Myocyte (in vitro differentiated cells): ENCODE results near the gene CCDC102A. TPM values are rescaled to one million over a fixed set of nuclear protein-coding genes. Genes with fewer than 3 reads are reported as not detected.

Experiments used
- DNase-seq: peaks from one replicate; pipeline ENCODE4 v3.0.0-alpha.2; 2012; ENCODE audit warnings: low read depth
- total RNA-seq: library from RNA; depleted of rRNA; stranded (reverse); fragments of >200 nt; gene quantifications from 2 replicates; pipeline ENCODE4 v1.2.3, GENCODE V29; 2014

The CCDC102A gene
- total RNA-seq, 1 donor from 2014 or later: 12.1 TPM

DNA sequence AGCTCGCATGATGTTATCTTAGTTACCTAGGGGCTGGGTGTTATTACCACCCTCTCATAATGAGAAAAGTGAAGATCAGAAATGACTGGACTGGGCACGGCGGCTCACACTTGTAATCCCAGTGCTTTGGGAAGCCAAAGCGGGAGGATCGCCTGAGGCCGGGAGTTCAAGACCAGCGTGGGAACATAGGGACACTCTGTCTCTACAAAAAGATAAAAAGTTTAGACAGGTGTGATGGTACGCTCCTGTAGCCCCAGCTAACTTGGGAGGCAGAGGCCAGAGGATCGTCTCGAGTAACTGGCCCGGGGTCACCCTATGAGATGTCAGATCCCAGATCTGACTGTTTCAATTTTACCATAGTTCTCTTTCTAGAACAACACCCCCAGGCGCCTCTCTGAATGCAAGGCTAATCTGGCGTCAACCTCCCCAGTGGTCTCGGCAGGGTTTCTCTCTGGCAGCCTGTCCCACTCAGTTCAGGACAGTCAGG is 1.9 kb upstream of the CCDC102A start:
- no peak for DNase-seq

DNA sequence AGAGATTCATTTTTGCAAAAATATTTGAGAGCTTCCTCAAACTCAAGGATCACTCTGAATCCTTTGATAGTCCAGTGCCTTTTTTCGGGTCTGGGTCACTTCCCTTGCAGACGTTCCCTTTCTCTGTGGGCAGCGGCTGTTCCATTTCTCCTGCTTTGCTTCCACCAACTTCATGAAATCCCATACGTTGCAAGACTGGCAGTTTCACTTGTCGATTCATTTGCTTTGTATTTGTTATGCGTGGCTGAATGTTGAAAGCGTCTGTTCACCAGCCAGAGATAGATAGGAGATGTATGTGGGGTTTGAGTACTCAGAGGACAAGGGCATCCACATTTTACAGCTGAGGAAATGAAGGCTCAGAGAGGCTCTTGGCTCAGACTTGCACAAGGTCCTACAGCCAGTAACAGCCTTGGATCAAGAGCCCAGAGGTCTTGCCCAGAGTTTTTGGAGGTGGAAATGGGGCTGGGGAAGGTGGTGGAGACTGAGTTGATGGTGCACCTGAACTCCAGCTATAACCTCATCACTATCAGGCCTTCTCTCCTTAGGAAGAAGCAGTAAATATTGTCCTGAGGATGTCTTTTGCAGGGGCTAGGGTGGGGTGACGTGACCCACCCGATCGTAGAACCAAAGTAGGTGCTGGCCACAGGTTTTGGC is 1.3 kb upstream of the CCDC102A start:
- DNase-seq: no peak

DNA sequence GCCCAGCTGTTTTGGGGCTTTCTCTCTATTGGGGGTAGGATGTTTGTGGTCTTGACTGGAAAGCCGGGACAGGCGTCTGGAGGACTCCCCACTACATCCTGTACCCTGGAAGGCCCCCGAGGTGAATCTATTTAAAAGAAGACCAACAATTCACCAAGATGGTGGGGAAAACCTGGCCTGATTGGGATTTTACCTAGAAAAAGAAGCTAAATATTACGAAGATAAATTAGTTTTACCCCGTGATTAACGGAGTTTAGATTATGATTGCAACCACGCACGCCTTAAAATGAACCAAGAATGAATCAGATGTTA is 779 bp upstream of the CCDC102A start:
- no peak for DNase-seq

DNA sequence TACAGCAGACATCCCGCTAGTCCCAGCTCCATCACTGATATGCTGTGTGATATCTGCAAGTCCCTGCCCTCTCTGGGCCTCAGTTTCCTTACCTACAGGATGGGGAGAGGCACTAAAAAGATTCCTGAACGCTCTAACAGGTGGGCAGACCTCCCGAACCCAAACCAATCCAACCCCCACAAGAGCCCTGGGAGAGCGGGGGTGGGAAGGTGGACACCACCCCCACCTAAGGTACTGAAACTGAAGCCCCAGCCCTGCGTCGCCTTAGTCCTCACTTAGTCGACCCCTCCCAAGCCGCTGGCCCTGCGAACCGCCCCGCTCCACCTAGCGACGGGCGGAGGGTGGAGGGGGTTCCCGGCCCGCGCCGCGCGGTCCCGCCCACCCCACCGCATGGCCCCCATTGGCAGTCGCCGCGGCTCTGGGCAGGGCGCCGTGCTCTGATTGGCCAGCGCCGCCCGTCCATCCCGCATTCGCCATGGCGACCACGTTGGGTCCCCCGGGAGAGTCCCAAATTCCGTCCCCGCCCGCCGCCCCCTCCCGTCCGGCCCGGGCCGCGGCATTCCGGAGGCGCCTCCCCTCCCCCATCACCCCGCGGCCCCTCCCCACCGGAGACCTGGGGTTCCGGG is 578 bp downstream of the CCDC102A start:
- peak; percentile 88 for DNase-seq

DNA sequence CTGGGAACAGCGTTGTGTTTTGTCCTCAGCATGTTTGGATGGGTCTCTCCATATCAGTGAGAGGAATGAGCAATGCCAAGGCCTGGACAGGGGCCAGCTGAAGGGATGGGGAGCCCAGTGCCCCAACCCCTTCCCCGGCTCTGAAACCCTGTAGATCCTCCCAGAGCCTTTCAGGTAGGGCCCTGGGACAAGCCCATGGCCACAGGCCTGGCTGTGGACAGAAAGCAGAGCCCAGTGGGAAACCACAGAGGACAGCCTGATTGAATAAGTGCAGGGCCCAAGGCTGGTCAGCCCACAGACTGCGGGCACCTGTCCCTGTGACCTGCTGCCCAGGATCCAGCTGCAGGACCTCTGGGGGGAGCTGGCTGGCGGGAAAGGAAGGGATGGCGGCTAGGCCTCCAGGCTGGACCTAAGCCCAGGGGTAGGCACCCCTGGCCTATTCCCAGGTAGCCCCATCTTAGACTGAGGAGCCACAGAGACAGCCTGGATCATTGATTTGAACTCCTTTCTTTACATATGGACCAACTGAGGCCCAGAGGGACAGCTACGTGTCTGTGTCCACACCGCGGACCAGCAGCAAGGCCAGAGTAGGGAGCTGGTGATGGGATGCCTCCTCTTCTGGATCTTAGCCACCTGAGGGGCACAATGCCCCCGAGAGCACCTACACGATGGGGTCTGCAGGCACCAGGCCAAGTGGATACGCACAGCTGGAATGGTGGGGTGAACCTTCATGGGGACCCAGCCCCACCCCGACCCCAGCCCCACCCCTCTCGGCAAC is 1.3 kb downstream of the CCDC102A start:
- peak; percentile 76 for DNase-seq

DNA sequence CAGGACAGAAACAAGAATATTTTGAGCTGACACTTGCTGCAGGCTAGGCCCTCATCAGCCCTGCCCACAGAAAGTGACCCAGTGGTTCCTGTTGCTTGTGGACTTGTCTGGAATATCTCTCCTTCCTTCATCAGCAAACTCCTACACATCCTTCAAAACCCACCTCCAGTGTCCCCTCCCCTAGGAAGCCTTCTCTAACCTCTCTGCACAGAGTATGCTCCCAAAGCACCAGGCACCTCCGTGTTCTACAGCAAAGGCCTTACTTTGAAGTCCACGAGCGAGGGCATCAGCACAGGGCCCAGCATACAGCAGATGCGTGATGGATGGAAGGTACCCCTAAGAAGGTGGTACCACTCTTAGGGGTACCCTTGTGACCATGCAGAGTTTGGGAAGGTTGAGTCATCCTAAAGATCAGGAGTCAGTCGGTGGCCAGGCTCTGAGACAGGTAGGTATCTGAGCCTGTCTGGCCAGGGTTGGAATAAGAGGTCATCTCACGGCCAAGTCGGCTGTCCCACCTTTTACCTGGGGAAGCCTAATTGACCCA is 2.0 kb downstream of the CCDC102A start:
- DNase-seq: no peak

DNA sequence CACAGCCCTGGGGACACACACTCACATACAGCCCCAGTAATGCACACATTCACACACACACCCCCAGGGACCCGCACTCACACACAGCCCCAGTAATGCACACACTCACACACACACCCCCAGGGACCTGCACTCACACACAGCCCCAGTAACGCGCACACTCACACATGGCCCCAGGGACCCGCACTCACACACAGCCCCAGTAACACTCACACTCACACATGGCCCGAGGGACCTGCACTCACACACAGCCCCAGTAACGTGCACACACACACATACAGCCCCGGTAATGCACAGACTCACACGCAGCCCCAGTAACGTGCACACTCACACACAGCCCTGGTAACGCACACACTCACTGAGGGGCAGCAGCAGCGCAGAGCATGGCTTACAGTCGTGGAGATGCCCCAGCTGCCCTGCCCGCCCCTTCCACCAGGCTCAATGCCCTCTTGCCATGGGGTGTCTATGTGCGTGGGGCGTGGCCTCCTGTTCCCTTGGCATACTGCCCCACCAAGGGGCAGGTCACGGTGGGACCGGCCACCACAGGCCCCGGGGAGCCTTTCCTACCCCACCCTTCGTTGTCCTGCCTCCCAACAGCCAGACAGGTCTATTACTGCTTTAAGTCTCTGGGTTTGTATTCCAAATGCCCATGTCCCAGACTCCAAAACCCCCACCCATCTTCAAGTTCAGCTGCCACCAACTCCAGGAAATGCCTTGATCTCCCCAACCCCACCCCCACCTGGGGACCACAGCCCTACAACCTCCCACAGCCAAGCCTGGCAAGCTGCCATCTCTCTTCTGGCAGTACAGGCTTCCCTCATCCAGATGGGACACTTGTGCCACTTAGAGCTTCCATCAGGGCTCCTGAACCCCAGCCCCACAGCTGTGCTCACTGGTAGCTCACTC is 2.7 kb downstream of the CCDC102A start:
- peak; percentile 31 for DNase-seq

DNA sequence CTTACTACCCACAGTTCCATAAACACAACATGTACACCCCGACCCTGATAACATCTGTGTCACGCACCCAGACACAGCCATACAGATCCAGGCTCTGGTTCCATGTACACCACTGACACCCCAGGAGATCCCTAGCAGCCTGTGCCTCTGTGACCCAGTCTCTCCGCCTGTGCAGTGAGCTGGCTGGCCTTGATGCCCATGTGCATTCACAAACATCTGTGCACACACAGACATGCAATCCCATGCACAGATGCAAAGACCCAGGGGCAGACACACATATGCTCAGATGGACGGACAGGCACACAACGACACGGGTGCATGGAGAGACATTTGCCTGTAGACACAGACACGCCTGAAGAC is 4.1 kb downstream of the CCDC102A start:
- no peak for DNase-seq

DNA sequence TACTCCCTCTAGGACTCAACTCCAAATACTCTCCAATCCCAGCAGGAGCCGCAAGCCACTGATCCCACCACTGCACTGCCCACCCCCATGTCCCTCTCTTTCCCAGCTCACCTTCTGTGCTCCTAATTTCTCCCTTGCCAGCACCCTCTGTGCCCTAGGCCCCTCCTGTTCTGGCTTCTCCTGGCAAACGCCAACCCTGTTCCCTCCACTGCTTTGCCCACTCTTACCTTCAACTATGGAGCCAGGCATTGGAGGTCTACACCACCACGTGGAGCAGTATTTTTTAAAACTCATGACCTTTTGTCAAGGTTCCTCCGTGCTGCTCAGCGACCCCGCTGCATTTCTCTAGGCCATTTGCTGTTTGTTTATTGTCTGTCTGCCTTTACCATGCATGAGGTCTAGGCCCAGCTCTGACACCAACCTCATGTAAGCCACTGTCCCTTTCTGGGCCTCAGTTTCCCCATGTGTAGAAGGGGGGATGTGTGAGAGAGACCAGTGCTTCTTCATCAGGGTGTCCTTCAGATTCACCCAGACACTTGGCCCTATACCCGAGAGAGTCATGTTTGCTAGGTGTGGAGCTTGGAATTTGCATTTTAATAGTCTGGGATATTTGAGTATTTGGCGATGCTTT is 4.6 kb downstream of the CCDC102A start:
- DNase-seq: no peak

DNA sequence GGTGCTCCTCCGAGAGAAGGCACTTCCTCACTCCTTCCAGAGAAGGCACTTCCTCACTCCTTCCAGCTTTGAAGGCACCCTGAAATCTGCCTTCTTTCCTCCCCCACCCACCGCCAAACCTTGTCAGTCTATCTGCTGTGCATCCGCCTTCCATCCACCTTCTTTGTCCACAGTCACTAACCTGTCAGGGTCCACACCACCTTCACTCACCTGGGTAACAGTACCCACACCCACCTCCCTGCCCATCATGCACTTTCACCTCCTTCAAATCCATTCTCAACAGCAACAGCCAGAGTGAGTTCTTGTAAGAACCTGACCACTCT is 5.2 kb downstream of the CCDC102A start:
- no peak for DNase-seq

DNA sequence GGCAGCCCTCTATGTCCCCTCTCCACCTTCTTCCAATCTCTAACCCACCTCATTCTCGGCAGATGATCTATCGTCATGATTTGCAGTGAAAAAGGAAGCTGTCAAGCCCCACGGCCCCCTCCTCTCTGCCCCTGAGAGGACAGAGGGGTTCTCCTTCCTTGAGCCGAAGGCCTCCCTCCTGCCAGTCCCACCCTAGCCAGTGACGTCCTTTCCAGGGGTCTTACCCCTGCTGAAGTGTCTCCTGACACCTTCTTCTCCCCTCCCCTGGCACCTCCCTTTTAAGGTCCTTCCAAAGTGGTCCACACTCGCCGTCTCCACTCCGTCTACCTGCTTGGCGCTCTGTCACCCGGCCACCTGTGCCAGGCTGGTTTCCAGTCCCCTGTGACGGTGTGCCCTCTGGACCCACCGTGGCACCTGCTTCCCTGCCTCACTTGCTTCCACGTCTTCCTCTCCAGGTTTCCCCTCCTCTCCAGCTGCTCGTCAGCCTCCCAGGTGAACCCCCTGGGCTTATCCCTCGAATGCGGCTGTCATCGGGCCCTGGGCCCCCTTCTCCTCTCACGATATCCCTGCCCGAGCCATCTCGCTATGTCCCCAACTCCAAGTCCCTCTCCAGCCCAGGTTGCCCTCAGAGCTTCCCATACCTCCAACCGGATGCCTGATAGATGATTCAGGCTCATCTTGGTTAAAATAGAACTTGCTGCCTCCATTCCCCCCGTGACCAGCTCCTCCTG is 5.7 kb downstream of the CCDC102A start:
- no peak for DNase-seq

DNA sequence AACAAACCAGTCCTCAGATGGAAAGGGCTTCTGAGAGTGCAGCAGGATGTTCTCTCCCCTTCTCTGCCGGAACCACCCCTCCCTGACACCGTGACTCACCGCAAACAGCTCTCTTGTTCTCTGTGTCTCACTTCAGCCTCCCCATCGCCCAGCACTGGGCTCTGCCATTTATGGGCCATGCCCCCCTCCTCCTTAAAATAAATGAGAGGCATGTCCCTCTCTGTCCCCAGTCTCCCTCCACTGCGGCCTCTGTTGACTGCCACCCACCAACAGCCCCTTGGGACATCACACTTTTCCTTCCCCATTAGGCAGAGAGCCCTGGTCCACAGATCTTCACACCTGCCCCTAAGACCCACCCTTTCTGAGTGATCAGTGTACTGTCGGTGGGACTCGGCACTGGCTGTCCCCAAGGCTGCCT is 6.3 kb downstream of the CCDC102A start:
- peak; percentile 40 for DNase-seq

DNA sequence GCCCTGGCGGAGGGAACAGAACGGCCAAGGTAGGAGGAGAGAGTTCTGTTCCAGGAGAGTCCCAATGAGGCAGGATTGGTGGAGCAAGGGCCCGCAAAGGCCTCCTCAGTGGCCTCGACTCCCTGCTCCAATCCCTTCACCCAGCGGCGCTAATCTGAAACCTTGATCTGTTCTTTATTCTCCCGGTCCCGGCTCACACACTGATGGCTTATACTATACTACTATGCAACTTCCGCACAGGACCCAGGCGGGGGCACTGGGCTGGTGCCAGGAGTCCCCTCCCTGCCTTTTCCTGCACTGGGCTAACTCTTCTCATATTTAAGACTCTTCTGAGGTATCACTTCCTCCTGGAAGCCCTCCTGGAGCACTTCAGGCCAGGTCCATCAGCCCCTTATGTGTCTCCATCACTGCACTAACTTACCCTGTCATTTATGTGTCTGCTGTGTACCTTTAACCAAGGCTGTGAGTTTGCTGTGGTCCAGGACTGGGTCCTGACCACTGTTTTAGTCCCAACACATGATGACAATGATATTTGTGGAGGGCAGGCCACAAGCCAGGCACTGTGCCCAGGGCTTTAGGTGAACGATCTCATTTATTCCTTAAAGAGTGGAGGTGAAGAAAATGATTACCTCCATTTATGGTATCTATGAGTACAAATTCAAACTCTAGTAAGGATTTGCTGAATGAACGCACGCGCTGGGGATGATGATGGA is 6.8 kb downstream of the CCDC102A start:
- DNase-seq: no peak

DNA sequence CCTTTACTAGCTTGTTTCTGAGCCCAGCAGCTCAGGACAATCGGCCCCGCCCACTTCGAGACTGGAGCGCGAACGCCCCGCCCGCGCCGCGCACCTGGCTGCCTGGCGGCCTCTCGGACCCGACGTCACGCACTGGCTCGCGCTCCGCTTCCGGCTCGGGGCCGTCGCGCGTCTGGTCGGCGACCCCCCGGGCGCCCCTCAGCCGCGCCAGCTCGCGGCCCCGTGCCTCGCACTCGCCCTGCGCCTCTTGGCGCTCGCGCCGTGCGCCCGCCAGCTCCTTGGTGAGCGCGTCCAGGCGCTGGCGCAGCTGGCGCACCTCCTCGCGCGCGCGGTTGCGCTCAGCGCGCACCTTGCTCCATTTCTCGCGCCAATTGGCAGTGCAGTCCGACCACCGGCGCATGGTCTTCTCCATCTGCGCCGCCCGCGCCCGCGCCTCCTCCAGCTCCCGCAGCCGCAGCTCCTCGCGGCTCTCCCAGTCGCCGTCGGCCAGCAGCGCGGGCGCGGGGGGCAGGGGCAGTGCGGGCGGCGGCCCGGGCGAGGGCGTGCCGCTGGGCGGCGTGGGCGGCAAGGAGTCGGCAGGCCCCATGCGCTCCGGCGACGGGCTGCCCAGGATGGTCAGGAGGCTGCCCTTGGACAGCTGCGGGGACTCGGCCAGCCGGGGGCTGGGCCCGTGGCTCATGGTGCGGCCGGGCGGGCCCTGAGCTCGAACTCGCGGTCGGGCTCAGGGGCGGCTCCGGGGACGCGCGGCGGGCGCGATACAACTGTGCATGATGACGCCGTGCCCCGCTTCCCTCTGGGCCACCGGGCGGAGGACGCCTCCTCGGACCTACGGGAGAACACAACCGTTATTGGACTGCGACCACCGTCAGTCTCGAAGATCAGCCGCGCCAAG is 7.6 kb downstream of the CCDC102A start:
- DNase-seq: no peak

DNA sequence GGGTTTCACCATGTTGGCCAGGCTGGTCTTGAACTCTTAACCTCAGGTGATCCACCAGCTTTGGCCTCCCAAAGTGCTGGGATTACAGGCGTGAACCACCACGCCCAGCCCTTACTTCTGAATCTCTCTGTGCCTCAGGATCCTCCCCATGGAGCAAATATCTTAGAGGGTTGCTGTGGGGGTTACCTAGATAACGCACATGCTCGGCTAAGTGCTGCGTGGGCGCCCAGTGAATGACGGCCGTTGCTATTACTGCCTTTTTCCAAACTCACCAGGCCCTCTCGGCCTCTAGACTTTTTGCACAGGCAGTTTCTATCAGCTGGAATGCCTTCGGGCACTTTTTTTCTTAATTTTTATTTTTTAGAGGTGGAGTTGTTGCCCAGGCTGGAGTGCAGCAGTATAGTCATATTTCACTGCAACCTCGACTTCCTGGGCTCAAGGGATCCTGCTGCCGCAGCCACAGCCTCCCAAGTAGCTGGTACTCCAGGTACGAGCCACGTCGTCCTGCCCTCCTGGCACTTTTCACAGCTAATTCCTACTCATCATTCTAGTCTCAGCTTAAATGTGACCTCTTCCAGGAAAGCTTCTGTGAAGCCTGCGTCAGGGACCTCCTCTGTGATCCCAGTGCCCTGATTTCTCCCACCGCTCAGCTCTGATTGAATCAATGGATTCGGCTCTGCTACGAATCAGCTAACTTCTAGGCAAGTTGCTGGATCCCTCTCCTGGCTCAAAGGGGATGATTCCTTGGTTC is 8.6 kb downstream of the CCDC102A start:
- no peak for DNase-seq

DNA sequence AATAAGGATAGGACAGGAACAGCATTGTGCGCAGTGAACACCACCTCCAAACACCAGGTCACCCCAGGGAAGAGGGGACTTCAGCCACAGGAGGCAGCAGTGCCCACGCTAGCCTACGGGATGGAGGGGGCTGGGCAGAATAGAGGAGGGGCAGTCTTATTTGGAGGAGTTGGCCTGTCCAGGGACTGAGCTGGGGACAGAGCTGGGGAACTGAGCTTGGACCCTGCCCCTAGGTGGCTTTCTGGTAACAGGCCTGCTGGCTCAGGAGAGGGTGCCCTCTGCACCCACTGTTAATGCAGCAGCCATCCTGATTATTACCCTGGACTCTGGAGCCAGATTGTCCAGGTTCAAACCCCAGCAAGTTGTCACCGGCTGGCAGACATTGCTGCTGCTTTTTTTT is 9.3 kb downstream of the CCDC102A start:
- no peak for DNase-seq

DNA sequence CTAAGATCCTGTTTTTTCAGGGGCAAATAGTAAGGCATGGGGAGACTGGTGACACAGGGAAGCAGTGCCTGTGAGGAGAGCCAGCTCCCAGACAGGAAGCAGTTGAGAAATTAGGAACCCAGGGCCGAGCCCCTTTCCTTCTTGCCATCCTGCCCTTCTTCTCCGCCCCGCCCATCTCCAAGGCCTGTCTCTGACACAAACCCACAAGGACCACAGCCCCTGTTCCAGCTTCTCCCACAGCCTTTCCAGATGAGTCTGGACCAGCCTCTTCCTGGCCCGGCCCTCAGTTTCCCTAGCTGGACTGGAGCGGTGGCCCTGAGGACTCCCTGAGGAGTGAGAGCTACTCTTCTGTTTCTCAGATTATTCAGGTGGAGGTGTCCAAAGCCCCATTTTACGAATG is 9.9 kb downstream of the CCDC102A start:
- no peak for DNase-seq

DNA sequence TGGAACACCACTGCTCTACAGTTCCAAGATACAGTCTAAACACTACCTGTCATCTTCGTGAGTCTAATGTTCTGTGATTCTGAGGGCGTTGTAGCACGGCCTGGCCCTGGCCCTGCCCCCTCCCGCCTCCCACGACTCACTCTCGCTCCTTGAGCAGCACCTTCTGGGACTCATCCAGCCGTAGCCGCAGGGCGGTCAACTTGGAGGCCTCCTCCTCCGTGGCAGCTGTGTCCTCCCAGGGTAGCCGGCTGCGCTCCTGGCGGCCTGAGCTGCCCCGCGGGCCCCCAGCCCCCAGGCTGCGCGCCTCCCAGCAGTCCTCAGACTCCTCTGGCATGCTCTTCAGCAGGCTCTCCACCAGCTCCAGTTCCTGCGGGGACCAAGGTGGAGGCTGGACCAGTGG is 10.6 kb downstream of the CCDC102A start:
- no peak for DNase-seq
